Smooth muscle cell (in vitro differentiated cells): ENCODE data around the gene TFB2M. TPM values are rescaled to one million over a fixed set of nuclear protein-coding genes. Genes with fewer than 3 reads are reported as not detected.

Source experiments
- DNase-seq: peaks from one replicate; lab custom pipeline; 2025; ENCODE audit not compliant: unreplicated experiment; lab: John Stamatoyannopoulos, UW
- H2AFZ ChIP-seq: fragments of 200-600 bp; sonication (generic); 2 replicates; pipeline ENCODE4 v1.6.0; 2016; ENCODE audit warnings: antibody characterized with exemption, low read depth, mild to moderate bottlenecking
- H3F3A ChIP-seq: fragments of 200-600 bp; sonication (generic); 2 replicates; pipeline ENCODE4 v1.6.0; 2017; ENCODE audit warnings: antibody characterized with exemption, low read depth
- H3K27ac ChIP-seq: fragments of 200-600 bp; sonication (generic); 2 replicates; pipeline ENCODE4 v1.5.1; 2016; ENCODE audit warnings: low read depth, mild to moderate bottlenecking
- H3K27me3 ChIP-seq: fragments of 200-600 bp; sonication (generic); 2 replicates; pipeline ENCODE4 v1.6.1; 2016; ENCODE audit warnings: low read depth, mild to moderate bottlenecking
- H3K36me3 ChIP-seq: fragments of 200-600 bp; sonication (generic); 2 replicates; pipeline ENCODE4 v1.5.1; 2016; ENCODE audit warnings: low read depth
- H3K4me1 ChIP-seq: fragments of 200-600 bp; sonication (generic); 2 replicates; pipeline ENCODE4 v1.5.1; 2016; ENCODE audit warnings: low read depth
- H3K4me2 ChIP-seq: fragments of 200-600 bp; sonication (generic); 2 replicates; pipeline ENCODE4 v1.6.0; 2016; ENCODE audit warnings: mild to moderate bottlenecking
- H3K4me3 ChIP-seq: fragments of 200-600 bp; sonication (generic); 2 replicates; pipeline ENCODE4 v1.5.1; 2016; ENCODE audit warnings: mild to moderate bottlenecking
- H3K79me2 ChIP-seq: fragments of 200-600 bp; sonication (generic); 2 replicates; pipeline ENCODE4 v1.6.0; 2016; ENCODE audit warnings: low read depth, mild to moderate bottlenecking
- H3K9ac ChIP-seq: fragments of 200-600 bp; sonication (generic); 2 replicates; pipeline ENCODE4 v1.6.0; 2016; ENCODE audit warnings: low read depth
- H3K9me3 ChIP-seq: fragments of 200-600 bp; sonication (generic); replicated peaks from 2 replicates; pipeline ENCODE4 v1.5.1; 2016; ENCODE audit warnings: low read depth
- H4K20me1 ChIP-seq: fragments of 200-600 bp; sonication (generic); 2 replicates; pipeline ENCODE4 v1.6.0; 2016; ENCODE audit warnings: low read depth
- CTCF ChIP-seq: fragments of 200-600 bp; sonication (generic); IDR thresholded peaks from 2 replicates; pipeline ENCODE4 v1.5.1; 2017; ENCODE audit warnings: borderline replicate concordance, mild to moderate bottlenecking, antibody characterized with exemption; ENCODE audit not compliant: insufficient read depth, poor library complexity, severe bottlenecking
- WGBS: methylation state at CpG from one replicate; pipeline ENCODE4 v1.1.7; 2016; ENCODE audit warnings: low lambda C conversion rate; 5-methylcytosine and 5-hydroxymethylcytosine counted together
- polyA plus RNA-seq: library from polyadenylated mRNA; unstranded; fragments of >200 nt; fragmentation: Nextera tagmentation; extraction: Ambion mirVana; gene quantifications from 2 replicates; pipeline ENCODE4 v1.2.1, GENCODE V29; 2016
- small RNA-seq: library from RNA; depleted of rRNA; stranded (forward); fragments of <200 nt; gene quantifications from one replicate; pipeline ENCODE3, GENCODE V24; 2014
- total RNA-seq: library from RNA; depleted of rRNA; stranded (reverse); fragments of >200 nt; gene quantifications from 2 replicates; pipeline ENCODE4 v1.2.3, GENCODE V29; 2014

The TFB2M gene
- total and polyA plus RNA-seq, 2 experiments from 2014 or later = 15.0 to 24.0 TPM

GRCh38 chr1:246491551-246492053 lies 74.5 kb downstream of the TFB2M start:
- Histone ChIP-seq H2AFZ (no peak overlapping the region), H3K36me3 (no peaks in the 10 kb centered on the region), H3K9ac (no peak overlapping the region), H3K4me3 (no peak overlapping the region), H3K4me1 (peaks cover 6% of the 10 kb centered on the region), H3K4me2 (no peak overlapping the region), H4K20me1 (peaks cover 1% of the 10 kb centered on the region), H3K9me3 (no peaks in the 10 kb centered on the region), H3K27ac (no peak overlapping the region), H3F3A (no peaks in the 10 kb centered on the region), H3K79me2 (peaks cover 24% of the 10 kb centered on the region), H3K27me3 (no peaks in the 10 kb centered on the region)
- 90% methylated on average over 7 of the region's 7 CpGs for WGBS
- TF ChIP-seq CTCF = no peak
- no peak for DNase-seq

Small RNA genes lying within 50 kb of the gene (small RNA-seq; reads per million reads assigned to genes)
- not detected for gene AL356583.2

Other genes with a start within 250 kb of the TFB2M start
- 162 and 198 TPM in 2 replicates for gene SMYD3, start 59.0 kb downstream of the TFB2M start, total RNA-seq
- 246 and 301 TPM in 2 replicates for gene SMYD3, start 59.0 kb downstream of the TFB2M start, polyA plus RNA-seq
- gene CNST, start 195 bp upstream of the TFB2M start, total RNA-seq = 11.0 and 16.9 TPM in 2 replicates
- gene CNST, start 195 bp upstream of the TFB2M start, polyA plus RNA-seq = 6.7 and 7.3 TPM in 2 replicates
- 23.7 and 27.0 TPM in 2 replicates for gene SCCPDH, start 158.1 kb upstream of the TFB2M start, total RNA-seq
- 19.6 and 26.2 TPM in 2 replicates for gene SCCPDH, start 158.1 kb upstream of the TFB2M start, polyA plus RNA-seq